HEK293T (cell line): ENCODE measurements around the gene SETD2.

Experiments used
- CTCF ChIA-PET: fragments of 350-600 bp; formaldehyde crosslinking; extraction: SDS; loops from one replicate; lab custom pipeline; 2021; ENCODE audit warnings: antibody characterized with exemption, inconsistent platforms; lab: Yijun Ruan, JAX
- POLR2A ChIA-PET: fragments of 350-600 bp; formaldehyde crosslinking; extraction: SDS; loops from one replicate; lab custom pipeline; 2020; ENCODE audit warnings: antibody characterized with exemption, inconsistent platforms; lab: Yijun Ruan, JAX
- DNase-seq: peaks from one replicate; pipeline ENCODE4 v3.0.0; 2012; ENCODE audit warnings: mixed read lengths; ENCODE audit errors: extremely low spot score
- ARNT ChIP-seq: fragments of 450-650 bp; IDR thresholded peaks from 2 replicates; pipeline ENCODE4 v1.6.1; 2017; ENCODE audit warnings: mild to moderate bottlenecking
- BHLHE40 ChIP-seq: fragments of 450-650 bp; IDR thresholded peaks from 2 replicates; pipeline ENCODE4 v1.6.1; 2016; ENCODE audit warnings: mild to moderate bottlenecking, moderate library complexity, borderline replicate concordance
- CTBP1 ChIP-seq: fragments of 450-650 bp; IDR thresholded peaks from 2 replicates; pipeline ENCODE4 v1.6.1; 2016; ENCODE audit warnings: borderline replicate concordance
- ELF4 ChIP-seq: fragments of 450-650 bp; IDR thresholded peaks from 2 replicates; pipeline ENCODE4 v1.6.1; 2017; ENCODE audit warnings: antibody characterized with exemption
- FOXA1 ChIP-seq: fragments of 450-650 bp; IDR thresholded peaks from 2 replicates; pipeline ENCODE4 v1.6.1; 2016; ENCODE audit warnings: mild to moderate bottlenecking
- FOXK2 ChIP-seq: fragments of 450-650 bp; IDR thresholded peaks from 2 replicates; pipeline ENCODE4 v1.6.1; 2016; ENCODE audit warnings: mild to moderate bottlenecking
- FOXM1 ChIP-seq: fragments of 450-650 bp; IDR thresholded peaks from 2 replicates; pipeline ENCODE4 v1.6.1; 2017; ENCODE audit warnings: mild to moderate bottlenecking, borderline replicate concordance
- HDGF ChIP-seq: fragments of 450-650 bp; IDR thresholded peaks from 2 replicates; pipeline ENCODE4 v1.6.1; 2017; ENCODE audit warnings: antibody characterized with exemption, borderline replicate concordance
- L3MBTL2 ChIP-seq: fragments of 450-650 bp; conservative IDR thresholded peaks from 2 replicates; pipeline ENCODE4 v1.6.1; 2016; ENCODE audit warnings: mild to moderate bottlenecking
- LEF1 ChIP-seq: fragments of 450-650 bp; IDR thresholded peaks from 2 replicates; pipeline ENCODE4 v1.6.1; 2017; ENCODE audit warnings: mild to moderate bottlenecking, borderline replicate concordance
- NFRKB ChIP-seq: fragments of 450-650 bp; IDR thresholded peaks from 2 replicates; pipeline ENCODE4 v1.6.1; 2016; ENCODE audit warnings: mild to moderate bottlenecking, moderate library complexity
- SP1 ChIP-seq: fragments of 450-650 bp; IDR thresholded peaks from 2 replicates; pipeline ENCODE4 v1.6.1; 2017
- SUZ12 ChIP-seq: fragments of 450-650 bp; IDR thresholded peaks from 2 replicates; pipeline ENCODE4 v1.6.1; 2016; ENCODE audit warnings: mild to moderate bottlenecking
- TARDBP ChIP-seq: fragments of 450-650 bp; IDR thresholded peaks from 2 replicates; pipeline ENCODE4 v1.6.1; 2016
- ZNF384 ChIP-seq: fragments of 450-650 bp; IDR thresholded peaks from 2 replicates; pipeline ENCODE4 v1.6.1; 2016
- TF ChIP-seq, protein P1 (sequence below): fragments of 450-650 bp; IDR thresholded peaks from 2 replicates; pipeline ENCODE4 v1.6.1; 2016

SETD2 gene

DNA sequence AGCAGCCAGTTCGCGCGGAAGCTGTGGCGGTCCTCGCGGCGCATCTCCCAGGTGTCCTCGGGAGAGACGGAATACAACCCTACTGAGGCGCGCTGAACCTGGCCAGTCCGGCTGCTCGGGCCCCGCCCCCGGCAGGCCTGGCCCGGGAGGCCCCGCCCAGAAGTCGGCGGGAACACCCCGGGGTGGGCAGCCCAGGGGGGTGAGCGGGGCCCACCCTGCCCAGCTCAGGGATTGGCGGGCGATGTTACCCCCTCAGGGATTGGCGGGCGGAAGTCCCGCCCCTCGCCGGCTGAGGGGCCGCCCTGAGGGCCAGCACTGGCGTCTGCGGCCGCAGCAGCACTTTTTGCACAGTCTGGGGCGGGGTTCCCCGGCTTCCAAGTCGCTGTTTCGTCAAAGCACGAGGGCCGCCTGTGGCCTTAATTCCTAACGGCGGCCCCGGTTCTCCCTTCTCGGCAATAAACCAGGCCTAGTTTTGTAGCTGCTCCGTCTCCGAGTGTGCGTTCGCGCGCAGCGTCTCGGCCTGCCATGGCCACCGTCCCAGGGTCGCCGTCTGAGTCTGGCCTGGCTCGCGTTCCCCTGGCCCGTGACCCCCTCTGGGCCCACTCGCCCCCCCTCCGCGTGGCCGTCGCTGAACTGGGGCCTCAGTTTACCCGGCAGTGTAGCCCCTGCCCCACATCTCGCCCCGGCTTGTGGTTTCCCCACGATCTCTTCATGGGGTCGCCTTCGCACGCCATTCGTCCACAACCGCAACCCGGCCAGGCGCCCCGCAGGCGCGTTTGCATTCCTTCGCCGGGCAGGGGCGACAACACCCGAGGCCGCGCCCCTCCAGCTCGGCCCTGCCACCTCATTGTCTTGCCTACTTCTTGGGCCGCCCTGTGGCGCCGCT lies 154.4 kb downstream of the SETD2 start:
- peak; percentile 76 for DNase-seq
- TF ChIP-seq SP1: no peak
- TF ChIP-seq, protein P1, sequence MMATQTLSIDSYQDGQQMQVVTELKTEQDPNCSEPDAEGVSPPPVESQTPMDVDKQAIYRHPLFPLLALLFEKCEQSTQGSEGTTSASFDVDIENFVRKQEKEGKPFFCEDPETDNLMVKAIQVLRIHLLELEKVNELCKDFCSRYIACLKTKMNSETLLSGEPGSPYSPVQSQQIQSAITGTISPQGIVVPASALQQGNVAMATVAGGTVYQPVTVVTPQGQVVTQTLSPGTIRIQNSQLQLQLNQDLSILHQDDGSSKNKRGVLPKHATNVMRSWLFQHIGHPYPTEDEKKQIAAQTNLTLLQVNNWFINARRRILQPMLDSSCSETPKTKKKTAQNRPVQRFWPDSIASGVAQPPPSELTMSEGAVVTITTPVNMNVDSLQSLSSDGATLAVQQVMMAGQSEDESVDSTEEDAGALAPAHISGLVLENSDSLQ: peak; percentile 86
- CTCF ChIA-PET: interaction anchor here (1.3 kb wide), 1 partner anchor 86 kb away, joined by 4 read pairs; no protein-coding TSS in a partner anchor
- POLR2A ChIA-PET: interaction anchor here (0.6 to 3.0 kb wide), 19 partner anchors 9 to 371 kb away, joined by 3 to 14 read pairs (median 3); partner anchors contain the start of genes NBEAL2, PTPN23 and SETD2

DNA sequence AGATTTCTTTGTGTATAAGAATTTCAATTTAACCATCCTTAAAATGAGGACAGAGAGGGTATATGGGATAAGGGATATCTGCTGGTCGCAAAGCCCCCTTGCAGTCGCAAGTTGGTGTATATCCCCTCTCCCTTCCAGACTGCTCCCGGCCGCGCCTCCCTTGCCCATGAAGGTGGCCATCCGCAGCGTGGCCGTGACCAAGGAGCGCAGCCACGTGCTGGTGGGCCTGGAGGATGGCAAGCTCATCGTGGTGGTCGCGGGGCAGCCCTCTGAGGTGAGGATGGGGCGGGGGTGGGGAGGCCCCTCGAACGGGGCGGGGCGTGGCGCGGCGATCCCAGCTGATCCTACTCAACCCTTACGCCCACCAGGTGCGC lies 155.1 kb downstream of the SETD2 start:
- CTCF ChIA-PET: interaction anchor here (1.3 kb wide), 1 partner anchor 85 kb away, joined by 4 read pairs; no protein-coding TSS in a partner anchor
- POLR2A ChIA-PET: interaction anchor here (0.6 to 3.0 kb wide), 19 partner anchors 9 to 372 kb away, joined by 3 to 14 read pairs (median 3); partner anchors contain the start of genes NBEAL2, PTPN23 and SETD2
- no peak for DNase-seq
- no peak for TF ChIP-seq ARNT
- no peak for TF ChIP-seq NFRKB
- TF ChIP-seq HDGF: no peak
- no peak for TF ChIP-seq L3MBTL2
- TF ChIP-seq SUZ12: no peak
- TF ChIP-seq SP1: no peak
- no peak for TF ChIP-seq LEF1
- no peak for TF ChIP-seq ZNF384
- no peak for TF ChIP-seq FOXK2
- TF ChIP-seq BHLHE40: no peak
- TF ChIP-seq, protein P1: no peak
- TF ChIP-seq ELF4: no peak
- TF ChIP-seq TARDBP: no peak
- TF ChIP-seq CTBP1: no peak
- TF ChIP-seq FOXM1: no peak
- TF ChIP-seq FOXA1: no peak

DNA sequence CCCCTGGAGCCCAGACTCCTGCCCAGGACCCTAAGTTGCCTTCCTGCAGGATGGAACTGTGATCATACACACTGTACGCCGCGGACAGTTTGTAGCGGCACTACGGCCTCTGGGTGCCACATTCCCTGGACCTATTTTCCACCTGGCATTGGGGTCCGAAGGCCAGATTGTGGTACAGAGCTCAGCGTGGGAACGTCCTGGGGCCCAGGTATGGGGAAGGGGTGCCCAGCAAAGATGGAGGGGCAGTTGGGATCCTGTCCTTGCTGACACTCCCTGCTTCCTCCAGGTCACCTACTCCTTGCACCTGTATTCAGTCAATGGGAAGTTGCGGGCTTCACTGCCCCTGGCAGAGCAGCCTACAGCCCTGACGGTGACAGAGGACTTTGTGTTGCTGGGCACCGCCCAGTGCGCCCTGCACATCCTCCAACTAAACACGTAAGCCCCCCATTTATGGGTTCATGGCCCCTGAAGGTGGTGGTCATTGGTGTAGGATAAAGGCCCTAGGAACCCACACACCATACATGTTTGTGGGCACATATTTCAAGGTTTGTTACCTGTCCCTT lies 155.6 kb downstream of the SETD2 start:
- DNase-seq: no peak
- CTCF ChIA-PET: no interaction called here
- POLR2A ChIA-PET: interaction anchor here (0.9 to 1.3 kb wide), 2 partner anchors 15 to 156 kb away, joined by 3 to 9 read pairs; partner anchors contain the start of gene SETD2
- TF ChIP-seq NFRKB: no peak
- no peak for TF ChIP-seq FOXM1
- TF ChIP-seq ZNF384: no peak
- TF ChIP-seq HDGF: no peak
- TF ChIP-seq FOXA1: no peak
- TF ChIP-seq SP1: no peak
- TF ChIP-seq SUZ12: no peak
- no peak for TF ChIP-seq CTBP1
- TF ChIP-seq ARNT: no peak

DNA sequence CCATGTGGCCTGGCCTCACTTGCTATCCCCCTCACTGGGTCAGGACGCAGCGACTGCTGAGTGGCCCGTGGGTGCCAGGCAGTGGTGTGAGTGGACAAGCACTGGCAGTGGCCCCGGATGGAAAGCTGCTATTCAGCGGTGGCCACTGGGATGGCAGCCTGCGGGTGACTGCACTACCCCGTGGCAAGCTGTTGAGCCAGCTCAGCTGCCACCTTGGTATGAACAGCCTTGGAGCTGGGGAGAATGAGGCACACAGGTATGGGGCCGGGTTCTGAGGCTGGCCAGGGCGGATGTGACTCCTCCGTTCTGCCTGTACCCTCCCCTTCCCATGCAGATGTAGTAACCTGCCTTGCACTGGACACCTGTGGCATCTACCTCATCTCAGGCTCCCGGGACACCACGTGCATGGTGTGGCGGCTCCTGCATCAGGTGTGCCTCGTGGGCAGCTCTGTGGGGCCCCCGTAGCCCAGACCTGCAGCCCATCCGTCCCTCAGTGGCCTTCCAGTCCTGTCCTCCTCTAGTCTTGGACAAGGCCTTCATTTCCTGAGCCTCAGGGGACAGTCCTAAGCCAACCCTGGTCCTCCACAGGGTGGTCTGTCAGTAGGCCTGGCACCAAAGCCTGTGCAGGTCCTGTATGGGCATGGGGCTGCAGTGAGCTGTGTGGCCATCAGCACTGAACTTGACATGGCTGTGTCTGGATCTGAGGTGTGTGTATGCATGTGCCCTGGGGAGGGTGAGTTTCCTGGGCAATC lies 156.3 kb downstream of the SETD2 start:
- no peak for DNase-seq
- ChIA-PET CTCF (no interaction called here), POLR2A (no interaction called here)
- TF ChIP-seq LEF1: no peak
- no peak for TF ChIP-seq FOXM1
- no peak for TF ChIP-seq HDGF
- no peak for TF ChIP-seq BHLHE40
- TF ChIP-seq ELF4: no peak
- no peak for TF ChIP-seq SUZ12
- no peak for TF ChIP-seq TARDBP
- TF ChIP-seq, protein P1: no peak
- no peak for TF ChIP-seq ZNF384
- TF ChIP-seq FOXK2: no peak
- TF ChIP-seq SP1: no peak
- TF ChIP-seq NFRKB: no peak
- no peak for TF ChIP-seq ARNT

DNA sequence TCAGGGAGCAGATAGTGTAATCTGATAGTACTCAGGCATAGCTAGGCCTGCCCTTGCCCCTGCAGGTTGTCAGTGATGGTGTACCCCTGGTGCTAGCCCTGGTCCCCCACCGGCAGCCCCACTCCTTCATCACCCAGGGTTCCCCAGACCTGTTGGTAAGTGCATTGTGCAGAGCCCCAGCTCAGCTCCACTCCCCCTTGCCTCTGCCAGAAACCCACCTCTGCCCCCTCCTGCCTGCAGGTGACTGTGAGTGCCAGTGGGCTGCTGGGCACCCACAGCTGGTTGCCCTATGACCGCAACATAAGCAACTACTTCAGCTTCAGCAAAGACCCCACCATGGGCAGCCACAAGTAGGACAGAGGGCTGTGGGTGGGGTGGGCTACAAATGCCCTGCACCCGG lies 156.9 kb downstream of the SETD2 start:
- CTCF ChIA-PET: no interaction called here
- DNase-seq: no peak
- TF ChIP-seq L3MBTL2 (no peak), NFRKB (no peak), FOXM1 (no peak), BHLHE40 (no peak), ARNT (no peak), SUZ12 (no peak), FOXK2 (no peak), TARDBP (no peak), HDGF (no peak), LEF1 (no peak), ELF4 (no peak), SP1 (no peak), CTBP1 (no peak), FOXA1 (no peak), ZNF384 (no peak)
- TF ChIP-seq, protein P1: no peak
- POLR2A ChIA-PET: interaction anchor here (0.8 kb wide), 1 partner anchor 26 kb away, joined by 3 read pairs; no protein-coding TSS in a partner anchor
